Endothelial cell of umbilical vein (primary cell): ENCODE results near the gene PKNOX2. TPM values are rescaled to one million over a fixed set of nuclear protein-coding genes. Genes with fewer than 3 reads are reported as not detected.

ENCODE experiments used
- BruUV-seq: library from RNA; stranded (reverse); fragments of 400-500 nt; replicated peaks from 2 replicates; lab custom pipeline; 2021; lab: Mats Ljungman, UMichigan
- CTCF ChIA-PET: fragments of 300-600, 350-600 bp; sonication (Branson Sonifier 250); formaldehyde crosslinking; loops from one replicate; lab custom pipeline; 2021; ENCODE audit warnings: antibody characterized with exemption, inconsistent platforms; lab: Charles Lee
- POLR2A ChIA-PET: fragments of 300-600, 350-600 bp; sonication (Branson Sonifier 250); formaldehyde crosslinking; loops from one replicate; lab custom pipeline; 2021; ENCODE audit warnings: antibody characterized with exemption, inconsistent platforms; lab: Charles Lee
- DNase-seq: peaks from one replicate; pipeline ENCODE4 v3.0.0-alpha.2; 2011; ENCODE audit warnings: low read depth, low spot score
- FAIRE-seq: peaks from 2 replicates; lab custom pipeline; 2011; peaks lifted over from hg19 to GRCh38; lab: Jason Lieb, UNC
- H2AFZ ChIP-seq: 2 replicates; pipeline ENCODE4 v1.6.0; 2012; ENCODE audit warnings: low read depth, low read length, control low read depth, inconsistent platforms
- H3K27ac ChIP-seq: 2 replicates; pipeline ENCODE4 v1.5.1; 2011; ENCODE audit warnings: low read depth, mild to moderate bottlenecking, control low read depth, low read length, moderate library complexity; ENCODE audit not compliant: insufficient read depth
- H3K27me3 ChIP-seq, 2 experiments: 2 replicates each; pipeline versions ENCODE4 v1.6.0 to v1.6.1; 2011; ENCODE audit warnings: low read length in 2 of 2, mixed read lengths in 1 of 2; ENCODE audit not compliant: control insufficient read depth in 2 of 2, insufficient read depth in 2 of 2
- H3K36me3 ChIP-seq, 2 experiments: 2 replicates in 1 of 2; 3 replicates in 1 of 2; pipeline ENCODE4 v1.5.1; 2011; ENCODE audit warnings: low read length in 2 of 2, mild to moderate bottlenecking in 1 of 2, moderate library complexity in 1 of 2; ENCODE audit not compliant: control insufficient read depth in 2 of 2, insufficient read depth in 2 of 2; ENCODE audit errors: extremely low read depth in 1 of 2
- H3K4me1 ChIP-seq: 3 replicates; pipeline ENCODE4 v1.5.1; 2011; ENCODE audit warnings: mild to moderate bottlenecking, low read length; ENCODE audit not compliant: control insufficient read depth, insufficient read depth; ENCODE audit errors: extremely low read depth
- H3K4me2 ChIP-seq: 2 replicates; pipeline ENCODE4 v1.6.1; 2011; ENCODE audit warnings: low read length, control low read depth, mixed read lengths; ENCODE audit not compliant: insufficient read depth
- H3K4me3 ChIP-seq, 3 experiments: fragments of 200-600 bp in 1 of 3; sonication (generic), shearing (Covaris generic) in 1 of 3; replicated peaks in 1 of 3; 2 replicates each; pipeline ENCODE4 v1.5.1; 2011 to 2016; ENCODE audit warnings: control low read depth in 3 of 3, low read length in 3 of 3, mild to moderate bottlenecking in 2 of 3, inconsistent platforms in 1 of 3, low read depth in 1 of 3, moderate library complexity in 1 of 3; ENCODE audit not compliant: insufficient read depth in 1 of 3
- H3K79me2 ChIP-seq: 2 replicates; pipeline ENCODE4 v1.6.0; 2012; ENCODE audit warnings: low read length, inconsistent platforms; ENCODE audit not compliant: control insufficient read depth, insufficient read depth
- H3K9ac ChIP-seq: replicated peaks from 2 replicates; pipeline ENCODE3; 2011; ENCODE audit warnings: low read length, control low read depth; ENCODE audit not compliant: insufficient read depth; ENCODE audit errors: extremely low read depth
- H3K9me1 ChIP-seq: replicated peaks from 3 replicates; pipeline ENCODE4 v1.6.0; 2011; ENCODE audit warnings: mild to moderate bottlenecking, low read length; ENCODE audit not compliant: control insufficient read depth, insufficient read depth; ENCODE audit errors: extremely low read depth
- H3K9me3 ChIP-seq: replicated peaks from 2 replicates; pipeline ENCODE4 v1.5.1; 2012; ENCODE audit warnings: low read length, inconsistent platforms; ENCODE audit not compliant: control insufficient read depth, insufficient read depth
- H4K20me1 ChIP-seq: replicated peaks from 2 replicates; pipeline ENCODE3; 2011; ENCODE audit warnings: mild to moderate bottlenecking, low read length; ENCODE audit not compliant: control insufficient read depth, insufficient read depth; ENCODE audit errors: extremely low read depth
- EZH2 ChIP-seq: IDR thresholded peaks from 2 replicates; pipeline ENCODE4 v1.6.1; 2012; ENCODE audit warnings: borderline replicate concordance, low read depth, mild to moderate bottlenecking, moderate library complexity, low read length, inconsistent platforms; ENCODE audit not compliant: severe bottlenecking
- FOS ChIP-seq: IDR thresholded peaks from 2 replicates; pipeline ENCODE4 v1.6.1; 2011; ENCODE audit warnings: mild to moderate bottlenecking, low read length, moderate library complexity, borderline replicate concordance; ENCODE audit not compliant: insufficient read depth
- GATA2 ChIP-seq: IDR thresholded peaks from 2 replicates; pipeline ENCODE4 v1.7.0; 2011; ENCODE audit warnings: low read depth, mild to moderate bottlenecking, moderate library complexity, mixed read lengths, low read length; ENCODE audit not compliant: insufficient read length, insufficient read depth
- JUN ChIP-seq: IDR thresholded peaks from 2 replicates; pipeline ENCODE4 v1.6.1; 2011; ENCODE audit warnings: borderline replicate concordance, low read depth; ENCODE audit not compliant: insufficient read length, insufficient read depth
- MYC ChIP-seq: IDR thresholded peaks from one replicate; pipeline ENCODE4 v1.6.1; 2011; ENCODE audit warnings: mild to moderate bottlenecking, low read depth, low read length
- POLR2A ChIP-seq: IDR thresholded peaks from 2 replicates; pipeline ENCODE4 v1.6.1; 2012; ENCODE audit warnings: low read depth, mild to moderate bottlenecking, control low read depth, low read length
- POLR2AphosphoS5 ChIP-seq: IDR thresholded peaks from 2 replicates; pipeline ENCODE4 v1.6.1; 2012; ENCODE audit warnings: low read depth, mild to moderate bottlenecking, control low read depth, low read length, moderate library complexity; ENCODE audit not compliant: insufficient read depth
- dilution Hi-C: fragments of 300-500 bp; cut with MboI; formaldehyde crosslinking; loops from one replicate; pipeline ENCODE4 v1.15.0; 2019; ENCODE audit warnings: low sequenced_read_pairs; ENCODE audit not compliant: extremely low pct_ligation_motif_present
- intact Hi-C: fragments of 100-400 bp; cut with micrococcal nuclease; formaldehyde crosslinking; loops from one replicate; pipeline ENCODE4 v1.10.0; 2022
- polyA plus RNA-seq, 4 experiments: library from polyadenylated mRNA; depleted of rRNA in 3 of 4; stranded (reverse) in 3 of 4; unstranded in 1 of 4; fragments of >200 nt; gene quantifications; 2 replicates each; pipeline versions ENCODE4 v1.2.1 to v1.2.3, GENCODE V29; 2011 to 2012; ENCODE audit warnings: missing spikeins in 1 of 4
- total RNA-seq: library from RNA; stranded (reverse); gene quantifications from 2 replicates; pipeline ENCODE4 v1.2.3, GENCODE V29; 2021
- TF ChIP-seq, protein P1 (sequence below), 2 donors: IDR thresholded peaks; 1 replicate in 1 of 2; 2 replicates in 1 of 2; pipeline ENCODE4 v1.5.1; 2011; ENCODE audit warnings: low read length in 2 of 2, mild to moderate bottlenecking in 2 of 2, moderate library complexity in 2 of 2, control low read depth in 1 of 2, inconsistent platforms in 1 of 2, low read depth in 1 of 2; ENCODE audit not compliant: insufficient read depth in 1 of 2; ENCODE audit errors: extremely low read depth in 1 of 2
- TF ChIP-seq, protein P2 (sequence below): IDR thresholded peaks from 2 replicates; pipeline ENCODE4 v1.6.1; 2011; ENCODE audit not compliant: insufficient read depth, insufficient read length

PKNOX2 gene
- total and polyA plus RNA-seq, 2 donors (not counting 3 experiments of a cell fraction or from before 2014, with no cell fraction given): 0.11 to 0.91 TPM

DNA sequence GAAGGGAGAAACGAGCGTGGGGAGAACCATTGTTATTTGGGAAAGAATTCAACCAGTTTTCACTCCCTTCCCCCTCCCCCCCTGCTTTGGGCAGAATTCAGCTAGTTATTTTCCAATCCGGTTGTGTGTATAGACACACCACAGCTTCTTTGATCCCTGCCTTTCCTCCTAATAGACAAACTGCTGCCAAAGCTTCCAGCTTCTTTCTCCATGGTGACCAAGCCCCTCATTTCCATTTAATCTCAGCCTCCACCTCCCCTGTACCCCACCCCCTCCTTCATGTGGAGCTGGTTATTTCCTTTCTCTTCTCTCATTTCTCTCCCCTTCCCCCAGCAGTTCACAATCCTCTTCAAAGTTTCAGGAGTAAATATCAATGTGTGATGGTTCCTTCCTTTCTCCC is 24.8 kb upstream of the PKNOX2 start:
- intact Hi-C loops: loop anchor here (2.0 kb wide), 2 partner anchors 169 to 263 kb away; no protein-coding TSS in a partner anchor
- Histone ChIP-seq H3K79me2 (no peaks in the 10 kb centered on the region), H4K20me1 (no peaks in the 10 kb centered on the region), H3K27me3 (peaks cover 7 to 10% of the 10 kb centered on the region in 2 experiments), H3K4me3 (no peak overlapping the region), H3K9me1 (no peaks in the 10 kb centered on the region), H3K4me1 (no peaks in the 10 kb centered on the region), H3K9me3 (no peaks in the 10 kb centered on the region), H3K4me2 (no peak overlapping the region), H2AFZ (no peak overlapping the region), H3K36me3 (no peaks in the 10 kb centered on the region), H3K27ac (no peak overlapping the region), H3K9ac (no peak overlapping the region)
- dilution Hi-C loops: no loop called here
- DNase-seq: no peak
- CTCF ChIA-PET: interaction anchor here (0.7 to 5.9 kb wide), 12 partner anchors 9 to 266 kb away, joined by 3 to 141 read pairs (median 12); no protein-coding TSS in a partner anchor
- no peak for FAIRE-seq
- no TSS peak for BruUV-seq
- POLR2A ChIA-PET: no interaction called here
- TF ChIP-seq, protein P1, sequence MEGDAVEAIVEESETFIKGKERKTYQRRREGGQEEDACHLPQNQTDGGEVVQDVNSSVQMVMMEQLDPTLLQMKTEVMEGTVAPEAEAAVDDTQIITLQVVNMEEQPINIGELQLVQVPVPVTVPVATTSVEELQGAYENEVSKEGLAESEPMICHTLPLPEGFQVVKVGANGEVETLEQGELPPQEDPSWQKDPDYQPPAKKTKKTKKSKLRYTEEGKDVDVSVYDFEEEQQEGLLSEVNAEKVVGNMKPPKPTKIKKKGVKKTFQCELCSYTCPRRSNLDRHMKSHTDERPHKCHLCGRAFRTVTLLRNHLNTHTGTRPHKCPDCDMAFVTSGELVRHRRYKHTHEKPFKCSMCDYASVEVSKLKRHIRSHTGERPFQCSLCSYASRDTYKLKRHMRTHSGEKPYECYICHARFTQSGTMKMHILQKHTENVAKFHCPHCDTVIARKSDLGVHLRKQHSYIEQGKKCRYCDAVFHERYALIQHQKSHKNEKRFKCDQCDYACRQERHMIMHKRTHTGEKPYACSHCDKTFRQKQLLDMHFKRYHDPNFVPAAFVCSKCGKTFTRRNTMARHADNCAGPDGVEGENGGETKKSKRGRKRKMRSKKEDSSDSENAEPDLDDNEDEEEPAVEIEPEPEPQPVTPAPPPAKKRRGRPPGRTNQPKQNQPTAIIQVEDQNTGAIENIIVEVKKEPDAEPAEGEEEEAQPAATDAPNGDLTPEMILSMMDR (IDR thresholded peaks at IDR 0.05; ENCODE audit: extremely low read depth in 1 of 2, insufficient read depth in 1 of 2, low read depth in 1 of 2, low read length in 2 of 2): no peak
- TF ChIP-seq GATA2: no peak
- TF ChIP-seq MYC: no peak
- TF ChIP-seq JUN: no peak
- TF ChIP-seq, protein P2, sequence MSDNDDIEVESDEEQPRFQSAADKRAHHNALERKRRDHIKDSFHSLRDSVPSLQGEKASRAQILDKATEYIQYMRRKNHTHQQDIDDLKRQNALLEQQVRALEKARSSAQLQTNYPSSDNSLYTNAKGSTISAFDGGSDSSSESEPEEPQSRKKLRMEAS: no peak
- TF ChIP-seq EZH2: no peak
- TF ChIP-seq POLR2AphosphoS5: no peak
- TF ChIP-seq FOS: no peak
- TF ChIP-seq POLR2A: no peak
